CD14-positive monocyte (primary cell): ENCODE results near the gene NTN3. TPM values are rescaled to one million over a fixed set of nuclear protein-coding genes. Genes with fewer than 3 reads are reported as not detected.

Experiments used
- DNase-seq, 3 donors: peaks; one replicate each; pipeline ENCODE4 v3.0.0-alpha.2; 2011 to 2022
- H2AFZ ChIP-seq: 2 replicates; pipeline ENCODE4 v1.6.0; 2012; ENCODE audit warnings: mild to moderate bottlenecking, low read depth, low read length, inconsistent platforms; ENCODE audit not compliant: insufficient read depth, poor library complexity, severe bottlenecking
- H3K27ac ChIP-seq, 2 donors: 1 replicate in 1 of 2; 2 replicates in 1 of 2; pipeline ENCODE4 v1.5.1; 2012 to 2013; ENCODE audit warnings: low read length in 2 of 2, control low read depth in 1 of 2, inconsistent platforms in 1 of 2, low read depth in 1 of 2, mild to moderate bottlenecking in 1 of 2
- H3K27me3 ChIP-seq, 2 donors: one replicate each; pipeline versions ENCODE4 v1.6.0 to v1.6.1; 2011 to 2013; ENCODE audit warnings: low read length in 2 of 2; ENCODE audit not compliant: control insufficient read depth in 2 of 2, insufficient read depth in 2 of 2
- H3K36me3 ChIP-seq, 2 donors: replicated peaks in 1 of 2; 1 replicate in 1 of 2; 2 replicates in 1 of 2; pipeline versions ENCODE4 v1.5.1 to v1.6.1; 2012 to 2013; ENCODE audit warnings: low read length in 2 of 2, control low read depth in 1 of 2, inconsistent platforms in 1 of 2, mild to moderate bottlenecking in 1 of 2; ENCODE audit not compliant: insufficient read depth in 2 of 2, control insufficient read depth in 1 of 2
- H3K4me1 ChIP-seq, 2 donors: 1 replicate in 1 of 2; 2 replicates in 1 of 2; pipeline versions ENCODE4 v1.5.1 to v1.6.1; 2012 to 2013; ENCODE audit warnings: low read length in 2 of 2, control low read depth in 1 of 2, inconsistent platforms in 1 of 2, mild to moderate bottlenecking in 1 of 2, moderate library complexity in 1 of 2; ENCODE audit not compliant: insufficient read depth in 2 of 2, control insufficient read depth in 1 of 2
- H3K4me2 ChIP-seq: replicated peaks from 2 replicates; pipeline ENCODE3; 2012; ENCODE audit warnings: low read length, moderate library complexity, mild to moderate bottlenecking; ENCODE audit not compliant: poor library complexity, severe bottlenecking; ENCODE audit errors: extremely low read depth
- H3K4me3 ChIP-seq, 3 experiments: fragments of 200-600 bp in 1 of 3; sonication (generic) in 1 of 3; replicated peaks in 1 of 3; 1 replicate in 2 of 3; 2 replicates in 1 of 3; pipeline ENCODE4 v1.5.1; 2011 to 2013; ENCODE audit warnings: low read length in 3 of 3, mild to moderate bottlenecking in 3 of 3, control low read depth in 2 of 3, low read depth in 2 of 3, inconsistent platforms in 1 of 3, moderate library complexity in 1 of 3
- H3K79me2 ChIP-seq: 2 replicates; pipeline ENCODE4 v1.6.0; 2012; ENCODE audit warnings: mild to moderate bottlenecking, control low read depth, inconsistent platforms, low read length, moderate library complexity; ENCODE audit not compliant: insufficient read depth
- H3K9ac ChIP-seq: 2 replicates; pipeline ENCODE4 v1.6.0; 2017; ENCODE audit warnings: low read length, mild to moderate bottlenecking; ENCODE audit not compliant: insufficient read depth, poor library complexity, severe bottlenecking
- H3K9me3 ChIP-seq, 2 donors: replicated peaks in 1 of 2; 1 replicate in 1 of 2; 2 replicates in 1 of 2; pipeline versions ENCODE4 v1.5.1 to v1.6.1; 2012 to 2013; ENCODE audit warnings: low read length in 2 of 2, control low read depth in 1 of 2; ENCODE audit not compliant: control insufficient read depth in 1 of 2, insufficient read depth in 1 of 2
- H4K20me1 ChIP-seq: 2 replicates; pipeline ENCODE4 v1.6.0; 2012; ENCODE audit warnings: mild to moderate bottlenecking, low read length, control low read depth, moderate library complexity; ENCODE audit not compliant: insufficient read depth
- H3K27ac Mint-ChIP-seq, 7 donors: one replicate each; pipeline ENCODE4 v1.8.0; 2020; ENCODE audit warnings: mild to moderate bottlenecking in 7 of 7, mixed read lengths in 7 of 7, moderate library complexity in 6 of 7, inconsistent platforms in 2 of 7
- H3K27me3 Mint-ChIP-seq, 3 donors: one replicate each; pipeline ENCODE4 v1.8.0; 2021 to 2022; ENCODE audit warnings: low read depth in 3 of 3, mild to moderate bottlenecking in 3 of 3, mixed read lengths in 3 of 3, moderate library complexity in 3 of 3, inconsistent platforms in 1 of 3
- H3K36me3 Mint-ChIP-seq, 2 donors: one replicate each; pipeline ENCODE4 v1.8.0; 2020; ENCODE audit warnings: mixed read lengths in 2 of 2, inconsistent platforms in 1 of 2, mild to moderate bottlenecking in 1 of 2
- H3K4me1 Mint-ChIP-seq: one replicate; pipeline ENCODE4 v1.8.0; 2020; ENCODE audit warnings: mild to moderate bottlenecking, mixed read lengths
- H3K4me3 Mint-ChIP-seq, 2 donors: one replicate each; pipeline ENCODE4 v1.8.0; 2020; ENCODE audit warnings: mild to moderate bottlenecking in 2 of 2, mixed read lengths in 2 of 2, moderate library complexity in 1 of 2
- H3K9me3 Mint-ChIP-seq, 7 donors: one replicate each; pipeline ENCODE4 v1.8.0; 2020 to 2022; ENCODE audit warnings: mixed read lengths in 7 of 7, mild to moderate bottlenecking in 6 of 7, moderate library complexity in 6 of 7, inconsistent platforms in 2 of 7
- WGBS: methylation state at CpG from one replicate; pipeline ENCODE4 v1.1.5; 2013; ENCODE audit warnings: missing lambda C conversion rate; ENCODE audit not compliant: insufficient coverage; 5-methylcytosine and 5-hydroxymethylcytosine counted together
- intact Hi-C, 2 donors: fragments of 100-400 bp; cut with micrococcal nuclease; formaldehyde crosslinking; loops; one replicate each; pipeline versions ENCODE4 v1.15.0 to v1.15.1; 2023
- polyA plus RNA-seq, 3 donors: library from polyadenylated mRNA; depleted of rRNA in 1 of 3; unstranded in 2 of 3; stranded (reverse) in 1 of 3; fragments of 300-500 nt in 2 of 3; fragments of >200 nt in 1 of 3; fragmentation: Illumina TruSeq in 2 of 3; gene quantifications; 1 replicate in 2 of 3; 2 replicates in 1 of 3; pipeline ENCODE4 v1.2.3, GENCODE V29; 2012 to 2021
- TF ChIP-seq, protein P1 (sequence below): fragments of 200-600 bp; IDR thresholded peaks from one replicate; pipeline ENCODE4 v1.8.0; 2022; ENCODE audit warnings: antibody characterized with exemption, mild to moderate bottlenecking

The NTN3 gene
- polyA plus RNA-seq, 3 donors, result not detected

DNA sequence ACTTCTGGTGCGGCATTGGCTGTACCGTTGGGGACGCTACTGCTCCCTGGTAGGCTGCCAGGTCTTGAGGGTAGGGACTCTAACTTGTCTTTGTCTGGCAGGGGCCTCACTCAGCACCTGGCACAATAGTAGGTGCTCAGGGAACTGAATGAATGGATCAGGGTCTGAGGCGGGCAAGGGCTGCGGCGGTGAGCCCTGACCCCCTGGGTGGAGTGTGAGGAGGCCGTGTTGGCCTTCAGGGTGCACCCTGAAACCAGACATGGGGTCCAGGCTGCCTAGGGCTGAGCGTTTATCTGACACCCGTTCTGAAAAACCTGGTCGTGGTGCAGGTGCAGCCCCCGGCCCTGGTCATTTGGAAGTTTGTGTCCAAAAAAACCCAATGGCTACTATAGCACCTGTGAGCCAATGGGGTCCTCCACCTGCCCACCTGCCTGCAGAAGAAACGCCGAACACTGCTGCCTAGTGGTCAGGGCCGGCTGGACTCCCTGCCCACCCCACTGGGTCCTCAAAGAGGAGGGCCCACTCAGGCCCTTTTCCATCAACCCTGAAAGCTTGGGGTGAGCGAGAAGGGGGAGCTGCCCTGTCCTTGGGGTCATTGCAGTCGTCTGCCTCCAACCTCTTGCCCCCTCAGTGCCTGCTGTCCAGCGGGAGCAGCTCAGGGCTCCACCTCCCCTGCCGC, 37.8 kb downstream of the NTN3 start:
- H3K27ac ChIP-seq, result peak overlapping the region; percentile 92 to 98

DNA sequence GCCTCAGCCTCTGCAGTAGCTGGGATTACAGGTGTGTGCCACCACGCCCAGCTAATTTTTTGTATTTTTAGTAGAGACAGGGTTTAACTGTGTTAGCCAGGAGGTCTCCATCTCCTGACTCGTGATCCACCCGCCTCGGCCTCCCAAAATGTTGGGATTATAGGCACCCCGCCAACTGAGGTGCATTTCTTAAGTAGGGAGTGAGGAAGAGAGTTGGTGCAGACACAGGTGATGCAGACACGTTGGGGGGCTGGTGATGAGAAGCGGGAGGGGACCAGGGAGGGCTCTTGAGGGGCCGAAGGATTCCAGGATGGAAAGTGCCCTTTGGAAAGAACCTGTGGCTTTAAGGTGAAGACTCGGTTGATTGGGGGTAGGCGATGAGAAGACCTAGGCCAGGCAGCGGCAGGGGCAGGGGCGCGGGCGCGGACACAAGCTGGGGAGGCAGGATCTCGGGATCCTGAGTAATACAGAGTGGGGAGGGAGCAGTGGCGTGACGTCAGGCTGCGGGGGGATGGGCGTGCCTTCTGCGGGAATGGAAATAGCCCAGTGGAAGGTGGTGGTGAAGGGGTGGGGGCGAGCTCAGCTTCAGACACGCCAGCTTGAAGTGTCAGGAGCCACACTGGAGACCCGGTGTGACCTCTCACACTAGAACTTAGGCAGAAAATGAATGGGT, 40.2 kb downstream of the NTN3 start:
- Mint-ChIP-seq H3K4me1 (peaks cover 81% of the 10 kb centered on the region), H3K27me3 (peaks cover 3 to 6% (median 6%) of the 10 kb centered on the region in 3 donors), H3K27ac (peak overlapping the region in 6 of 7 donors; percentile 9 to 73 (median 27)), H3K4me3 (peak overlapping the region in 1 of 2 donors; percentile 11), H3K9me3 (peaks cover 0 to 8% (median 0%) of the 10 kb centered on the region in 7 donors), H3K36me3 (peaks cover 14 to 15% of the 10 kb centered on the region in 2 donors)
- peaks cover 18% of the 10 kb centered on the region for H4K20me1 ChIP-seq
- TF ChIP-seq, protein P1, sequence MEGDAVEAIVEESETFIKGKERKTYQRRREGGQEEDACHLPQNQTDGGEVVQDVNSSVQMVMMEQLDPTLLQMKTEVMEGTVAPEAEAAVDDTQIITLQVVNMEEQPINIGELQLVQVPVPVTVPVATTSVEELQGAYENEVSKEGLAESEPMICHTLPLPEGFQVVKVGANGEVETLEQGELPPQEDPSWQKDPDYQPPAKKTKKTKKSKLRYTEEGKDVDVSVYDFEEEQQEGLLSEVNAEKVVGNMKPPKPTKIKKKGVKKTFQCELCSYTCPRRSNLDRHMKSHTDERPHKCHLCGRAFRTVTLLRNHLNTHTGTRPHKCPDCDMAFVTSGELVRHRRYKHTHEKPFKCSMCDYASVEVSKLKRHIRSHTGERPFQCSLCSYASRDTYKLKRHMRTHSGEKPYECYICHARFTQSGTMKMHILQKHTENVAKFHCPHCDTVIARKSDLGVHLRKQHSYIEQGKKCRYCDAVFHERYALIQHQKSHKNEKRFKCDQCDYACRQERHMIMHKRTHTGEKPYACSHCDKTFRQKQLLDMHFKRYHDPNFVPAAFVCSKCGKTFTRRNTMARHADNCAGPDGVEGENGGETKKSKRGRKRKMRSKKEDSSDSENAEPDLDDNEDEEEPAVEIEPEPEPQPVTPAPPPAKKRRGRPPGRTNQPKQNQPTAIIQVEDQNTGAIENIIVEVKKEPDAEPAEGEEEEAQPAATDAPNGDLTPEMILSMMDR, result no peak
- DNase-seq, result peak in 1 of 3 donors; percentile 59
- H3K4me1 ChIP-seq, result peaks cover 73 to 86% of the 10 kb centered on the region in 2 donors
- H3K4me2 ChIP-seq, result no peak overlapping the region
- no peak overlapping the region for H2AFZ ChIP-seq
- WGBS, result 86% methylated on average over 24 of the region's 24 CpGs
- H3K27ac ChIP-seq, result no peak overlapping the region
- intact Hi-C loops, result no loop called here
- no peaks in the 10 kb centered on the region for H3K9me3 ChIP-seq
- no peaks in the 10 kb centered on the region for H3K27me3 ChIP-seq
- no peaks in the 10 kb centered on the region for H3K36me3 ChIP-seq
- peaks cover 59% of the 10 kb centered on the region for H3K79me2 ChIP-seq
- no peak overlapping the region for H3K9ac ChIP-seq
- H3K4me3 ChIP-seq, result no peak overlapping the region

More for the DNA sequence above, 37.8 kb downstream of the NTN3 start:
- H3K4me2 ChIP-seq, result peak overlapping the region; percentile 80
- no peaks in the 10 kb centered on the region for H3K9me3 ChIP-seq
- peaks cover 35% of the 10 kb centered on the region for H3K79me2 ChIP-seq
- H3K36me3 Mint-ChIP-seq, result peaks cover 0 to 6% of the 10 kb centered on the region in 2 donors
- H4K20me1 ChIP-seq, result no peaks in the 10 kb centered on the region
- H3K36me3 ChIP-seq, result no peaks in the 10 kb centered on the region
- H3K9ac ChIP-seq, result peak overlapping the region; percentile 25
- H3K27me3 ChIP-seq, result no peaks in the 10 kb centered on the region
- H3K4me1 Mint-ChIP-seq, result peaks cover 75% of the 10 kb centered on the region
- H2AFZ ChIP-seq, result no peak overlapping the region
- TF ChIP-seq, protein P1, result no peak
- peak overlapping the region; percentile 31 to 67 for H3K4me3 Mint-ChIP-seq
- intact Hi-C loops, result loop anchor here (5.0 to 10.0 kb wide), 5 partner anchors 37 to 354 kb away; partner anchors contain the start of genes NTN3 (in 1 of the 2), RNPS1 (in 1 of the 2) and TRAF7 (in 1 of the 2)
- peak overlapping the region in 1 of 3 experiments; percentile 15 for H3K4me3 ChIP-seq
- DNase-seq, result no peak
- peaks cover 0 to 5% (median 0%) of the 10 kb centered on the region in 7 donors for H3K9me3 Mint-ChIP-seq
- 92% methylated on average over 16 of the region's 18 CpGs for WGBS
- H3K4me1 ChIP-seq, result peaks cover 66 to 79% of the 10 kb centered on the region in 2 donors
- peaks cover 3 to 6% (median 3%) of the 10 kb centered on the region in 3 donors for H3K27me3 Mint-ChIP-seq
- H3K27ac Mint-ChIP-seq, result peak overlapping the region; percentile 97 to 98 (median 97)
